ENCODE results near the gene SYNM. TPM values are rescaled to one million over a fixed set of nuclear protein-coding genes. Genes with fewer than 3 reads are reported as not detected.

The SYNM gene
- total RNA-seq, 4 donors from 2014 or later, result 6.0 to 38.5 (median 15.6) TPM

- no peak overlapping the region for H3K4me3 ChIP-seq
- TF ChIP-seq POLR2A (IDR thresholded peaks at IDR 0.05), result no peak
- no peak for TF ChIP-seq CTCF (IDR thresholded peaks at IDR 0.05)
- H3K36me3 ChIP-seq, result no peaks in the 10 kb centered on the region
- H3K27ac ChIP-seq, result peak overlapping the region in 1 of 4 donors; percentile 66
- no peaks in the 10 kb centered on the region for H3K27me3 ChIP-seq
- H3K4me1 ChIP-seq, result peaks cover 0 to 13% (median 0%) of the 10 kb centered on the region in 4 donors
- no peak for DNase-seq
- H3K9me3 ChIP-seq, result no peaks in the 10 kb centered on the region
Observed at GRCh38 chr15:99142562-99142961, 37.7 kb downstream of the SYNM start.

- DNase-seq, result no peak
- TF ChIP-seq POLR2A (IDR thresholded peaks at IDR 0.05), result no peak
- TF ChIP-seq CTCF (IDR thresholded peaks at IDR 0.05), result no peak
- H3K4me1 ChIP-seq, result peaks cover 0 to 13% (median 0%) of the 10 kb centered on the region in 4 donors
- no peaks in the 10 kb centered on the region for H3K9me3 ChIP-seq
- no peaks in the 10 kb centered on the region for H3K36me3 ChIP-seq
- no peak overlapping the region for H3K4me3 ChIP-seq
- peak overlapping the region in 1 of 4 donors; percentile 66 for H3K27ac ChIP-seq
- H3K27me3 ChIP-seq, result no peaks in the 10 kb centered on the region
Observed at GRCh38 chr15:99143242-99143641, 38.4 kb downstream of the SYNM start.

GRCh38 chr15:99143655-99144610 lies 39.1 kb downstream of the SYNM start:
- H3K9me3 ChIP-seq, result no peaks in the 10 kb centered on the region
- no peak for DNase-seq
- H3K27ac ChIP-seq, result peak overlapping the region in 1 of 4 donors; percentile 66
- peaks cover 0 to 13% (median 0%) of the 10 kb centered on the region in 4 donors for H3K4me1 ChIP-seq
- H3K4me3 ChIP-seq, result no peak overlapping the region
- no peaks in the 10 kb centered on the region for H3K27me3 ChIP-seq
- TF ChIP-seq CTCF (IDR thresholded peaks at IDR 0.05) (no peak), POLR2A (IDR thresholded peaks at IDR 0.05) (no peak)
- no peaks in the 10 kb centered on the region for H3K36me3 ChIP-seq

- Histone ChIP-seq H3K4me1 (peaks cover 0 to 13% (median 0%) of the 10 kb centered on the region in 4 donors), H3K36me3 (no peaks in the 10 kb centered on the region), H3K4me3 (no peak overlapping the region), H3K9me3 (no peaks in the 10 kb centered on the region), H3K27me3 (no peaks in the 10 kb centered on the region), H3K27ac (peak overlapping the region in 1 of 4 donors; percentile 66)
- TF ChIP-seq CTCF (IDR thresholded peaks at IDR 0.05) (no peak), POLR2A (IDR thresholded peaks at IDR 0.05) (no peak)
- no peak for DNase-seq
Observed at GRCh38 chr15:99145005-99145404, 40.1 kb downstream of the SYNM start.

GRCh38 chr15:99145778-99146177 lies 40.9 kb downstream of the SYNM start:
- TF ChIP-seq POLR2A (IDR thresholded peaks at IDR 0.05) (no peak), CTCF (IDR thresholded peaks at IDR 0.05) (no peak)
- no peak for DNase-seq

More at GRCh38 chr15:99145778-99146177, 40.9 kb downstream of the SYNM start:
- Histone ChIP-seq H3K27me3 (no peaks in the 10 kb centered on the region), H3K4me1 (peaks cover 0 to 13% (median 0%) of the 10 kb centered on the region in 4 donors), H3K27ac (peak overlapping the region in 1 of 4 donors; percentile 8), H3K36me3 (no peaks in the 10 kb centered on the region), H3K9me3 (no peaks in the 10 kb centered on the region), H3K4me3 (no peak overlapping the region)

All from Peyer's patch (tissue), 4 donors.